Breast epithelium (tissue), 4 donors: ENCODE data around the gene ANKRD39. TPM values are rescaled to one million over a fixed set of nuclear protein-coding genes. Genes with fewer than 3 reads are reported as not detected.

ENCODE experiments used
- DNase-seq, 2 donors: peaks; one replicate each; pipeline ENCODE4 v3.0.0-alpha.2; 2019; ENCODE audit warnings: low spot score in 2 of 2
- H3K27ac ChIP-seq, 2 donors: fragments of 200-600 bp; sonication (generic) in 1 of 2; one replicate each; pipeline ENCODE4 v1.5.1; 2016 to 2019; ENCODE audit warnings: mild to moderate bottlenecking in 1 of 2
- H3K27me3 ChIP-seq, 2 donors: fragments of 200-600 bp; sonication (generic) in 1 of 2; one replicate each; pipeline versions ENCODE4 v1.5.1 to v1.6.0; 2017 to 2019; ENCODE audit warnings: control low read depth in 1 of 2, mild to moderate bottlenecking in 1 of 2
- H3K36me3 ChIP-seq: fragments of 200-600 bp; one replicate; pipeline ENCODE4 v1.5.1; 2019
- H3K4me1 ChIP-seq, 2 donors: fragments of 200-600 bp; sonication (generic); one replicate each; pipeline ENCODE4 v1.5.1; 2016 to 2019; ENCODE audit warnings: control low read depth in 1 of 2
- H3K4me3 ChIP-seq, 3 donors: fragments of 200-600 bp; sonication (generic); 1 replicate in 2 of 3; 2 replicates in 1 of 3; pipeline ENCODE4 v1.5.1; 2016 to 2019; ENCODE audit warnings: mild to moderate bottlenecking in 3 of 3, moderate library complexity in 2 of 3
- H3K9me3 ChIP-seq, 2 donors: fragments of 200-600 bp; sonication (generic) in 1 of 2; one replicate each; pipeline ENCODE4 v1.5.1; 2016 to 2019; ENCODE audit warnings: control low read depth in 1 of 2
- CTCF ChIP-seq, 3 donors: fragments of 450-650 bp; IDR thresholded peaks; one replicate each; pipeline ENCODE4 v1.5.1; 2016 to 2017; ENCODE audit warnings: antibody characterized with exemption in 3 of 3, mild to moderate bottlenecking in 3 of 3, moderate library complexity in 3 of 3
- POLR2A ChIP-seq: fragments of 450-650 bp; IDR thresholded peaks from one replicate; pipeline ENCODE4 v1.6.1; 2016; ENCODE audit warnings: antibody characterized with exemption, mild to moderate bottlenecking, moderate library complexity
- POLR2AphosphoS5 ChIP-seq, 3 donors: sonication (generic); formaldehyde crosslinking; IDR thresholded peaks; one replicate each; pipeline ENCODE4 v1.6.1; 2017; ENCODE audit warnings: antibody characterized with exemption in 3 of 3
- intact Hi-C: fragments of 100-400 bp; cut with DNase I; formaldehyde crosslinking; loops from one replicate; pipeline ENCODE4 v1.15.1; 2023; ENCODE audit warnings: low total_unique reads
- total RNA-seq, 3 donors: library from RNA; depleted of rRNA; stranded (reverse); fragments of >200 nt; gene quantifications; one replicate each; pipeline ENCODE4 v1.1.0, GENCODE V29; 2016

The ANKRD39 gene
- total RNA-seq, 3 donors from 2014 or later, result 8.8 to 15.8 (median 9.2) TPM

- intact Hi-C loops, result no loop called here
- Histone ChIP-seq H3K4me3 (no peak overlapping the region), H3K9me3 (no peaks in the 10 kb centered on the region), H3K36me3 (no peaks in the 10 kb centered on the region), H3K27ac (no peak overlapping the region), H3K4me1 (peaks cover 10 to 14% of the 10 kb centered on the region in 2 donors), H3K27me3 (no peaks in the 10 kb centered on the region)
- DNase-seq, result no peak
- TF ChIP-seq POLR2AphosphoS5 (IDR thresholded peaks at IDR 0.05), result no peak
- no peak for TF ChIP-seq POLR2A
- no peak for TF ChIP-seq CTCF (IDR thresholded peaks at IDR 0.05)
These were observed 35.0 kb downstream of the ANKRD39 start for GRCh38 chr2:96822786-96823185.

- no peaks in the 10 kb centered on the region for H3K9me3 ChIP-seq
- peaks cover 14 to 18% of the 10 kb centered on the region in 2 donors for H3K4me1 ChIP-seq
- no peak overlapping the region for H3K27ac ChIP-seq
- H3K36me3 ChIP-seq, result no peaks in the 10 kb centered on the region
- DNase-seq, result no peak
- no peaks in the 10 kb centered on the region for H3K27me3 ChIP-seq
- no peak overlapping the region for H3K4me3 ChIP-seq
- intact Hi-C loops, result no loop called here
- TF ChIP-seq POLR2AphosphoS5 (IDR thresholded peaks at IDR 0.05), result no peak
- no peak for TF ChIP-seq CTCF (IDR thresholded peaks at IDR 0.05)
- no peak for TF ChIP-seq POLR2A
These were observed 36.6 kb downstream of the ANKRD39 start for GRCh38 chr2:96821113-96821675.

- H3K4me1 ChIP-seq, result peaks cover 14 to 18% of the 10 kb centered on the region in 2 donors
- no peaks in the 10 kb centered on the region for H3K9me3 ChIP-seq
- intact Hi-C loops, result no loop called here
- no peaks in the 10 kb centered on the region for H3K36me3 ChIP-seq
- no peak overlapping the region for H3K27ac ChIP-seq
- DNase-seq, result no peak
- no peaks in the 10 kb centered on the region for H3K27me3 ChIP-seq
- TF ChIP-seq POLR2A (no peak), POLR2AphosphoS5 (IDR thresholded peaks at IDR 0.05) (no peak), CTCF (IDR thresholded peaks at IDR 0.05) (no peak)
- H3K4me3 ChIP-seq, result no peak overlapping the region
These were observed 37.8 kb downstream of the ANKRD39 start for GRCh38 chr2:96819876-96820511.

- Histone ChIP-seq H3K36me3 (no peaks in the 10 kb centered on the region), H3K27ac (no peak overlapping the region), H3K27me3 (no peaks in the 10 kb centered on the region), H3K9me3 (no peaks in the 10 kb centered on the region), H3K4me1 (peaks cover 14 to 18% of the 10 kb centered on the region in 2 donors), H3K4me3 (peak overlapping the region in 1 of 3 donors; percentile 40)
- intact Hi-C loops, result no loop called here
- TF ChIP-seq POLR2AphosphoS5 (IDR thresholded peaks at IDR 0.05) (no peak), CTCF (IDR thresholded peaks at IDR 0.05) (no peak), POLR2A (no peak)
- no peak for DNase-seq
These were observed 38.5 kb downstream of the ANKRD39 start for GRCh38 chr2:96819128-96819875.

- Histone ChIP-seq H3K4me3 (peak overlapping the region; percentile 78 to 97 (median 84)), H3K36me3 (no peaks in the 10 kb centered on the region), H3K27me3 (no peaks in the 10 kb centered on the region), H3K27ac (no peak overlapping the region), H3K9me3 (no peaks in the 10 kb centered on the region), H3K4me1 (peaks cover 14 to 18% of the 10 kb centered on the region in 2 donors)
- intact Hi-C loops, result no loop called here
- DNase-seq, result no peak
- TF ChIP-seq POLR2A, result no peak
- TF ChIP-seq POLR2AphosphoS5 (IDR thresholded peaks at IDR 0.05), result no peak
- no peak for TF ChIP-seq CTCF (IDR thresholded peaks at IDR 0.05)
These were observed 39.9 kb downstream of the ANKRD39 start for GRCh38 chr2:96817882-96818281.
